Naive thymus-derived CD8-positive, alpha-beta T cell (primary cell): ENCODE measurements around the gene NOXO1. TPM values are rescaled to one million over a fixed set of nuclear protein-coding genes. Genes with fewer than 3 reads are reported as not detected.
A peak's percentile ranks its signal among the peaks of the same experiment; 100 is the strongest.

Source experiments
- ATAC-seq, 2 donors: fragments of 150-1000 bp; cut with Tn5 transposase in 1 of 2; sonication (Bioruptor Pico), chemical (Tn5 transposase) in 1 of 2; 1 replicate in 1 of 2; 2 replicates in 1 of 2; pipeline ENCODE4 v1.10.0; 2021; ENCODE audit warnings: mild to moderate bottlenecking in 2 of 2, moderate library complexity in 2 of 2
- POLR2A ChIA-PET: fragments of 350-600 bp; sonication (Branson Sonifier 250); formaldehyde crosslinking; loops from one replicate; lab custom pipeline; 2021; ENCODE audit warnings: antibody characterized with exemption; lab: Charles Lee
- DNase-seq, 10 donors: peaks; one replicate each; pipeline versions ENCODE4 v3.0.0 to v3.0.0-alpha.2; 2020 to 2022
- H3K27ac Mint-ChIP-seq, 10 donors: one replicate each; pipeline ENCODE4 v1.8.0; 2020 to 2022; ENCODE audit warnings: mild to moderate bottlenecking in 10 of 10, mixed read lengths in 10 of 10, moderate library complexity in 4 of 10, inconsistent platforms in 1 of 10
- H3K27me3 Mint-ChIP-seq, 5 donors: one replicate each; pipeline ENCODE4 v1.8.0; 2021 to 2022; ENCODE audit warnings: mixed read lengths in 5 of 5
- H3K36me3 Mint-ChIP-seq, 3 donors: one replicate each; pipeline ENCODE4 v1.8.0; 2020 to 2022; ENCODE audit warnings: mixed read lengths in 3 of 3, mild to moderate bottlenecking in 2 of 3, inconsistent platforms in 1 of 3
- H3K4me1 Mint-ChIP-seq, 4 donors: one replicate each; pipeline ENCODE4 v1.8.0; 2021 to 2022; ENCODE audit warnings: mixed read lengths in 4 of 4
- H3K4me3 Mint-ChIP-seq, 10 donors: one replicate each; pipeline ENCODE4 v1.8.0; 2020 to 2022; ENCODE audit warnings: mild to moderate bottlenecking in 10 of 10, mixed read lengths in 10 of 10, moderate library complexity in 6 of 10, inconsistent platforms in 1 of 10
- H3K9me3 Mint-ChIP-seq, 9 donors: one replicate each; pipeline ENCODE4 v1.8.0; 2020 to 2022; ENCODE audit warnings: mixed read lengths in 9 of 9, mild to moderate bottlenecking in 3 of 9, inconsistent platforms in 1 of 9, moderate library complexity in 1 of 9
- polyA plus RNA-seq, 3 donors: library from polyadenylated mRNA; unstranded; fragments of 300-500 nt; fragmentation: Illumina TruSeq; gene quantifications; one replicate each; pipeline ENCODE4 v1.2.3, GENCODE V29; 2021
- total RNA-seq, 8 experiments: library from RNA in 2 of 8; stranded (reverse) in 2 of 8; gene quantifications; one replicate each; pipeline ENCODE4 v1.2.3 and lab custom pipeline; 2021 to 2026

The NOXO1 gene
- total and polyA plus RNA-seq, 5 experiments from 2014 or later: 1.3 to 2.3 TPM; not detected in 3

DNA sequence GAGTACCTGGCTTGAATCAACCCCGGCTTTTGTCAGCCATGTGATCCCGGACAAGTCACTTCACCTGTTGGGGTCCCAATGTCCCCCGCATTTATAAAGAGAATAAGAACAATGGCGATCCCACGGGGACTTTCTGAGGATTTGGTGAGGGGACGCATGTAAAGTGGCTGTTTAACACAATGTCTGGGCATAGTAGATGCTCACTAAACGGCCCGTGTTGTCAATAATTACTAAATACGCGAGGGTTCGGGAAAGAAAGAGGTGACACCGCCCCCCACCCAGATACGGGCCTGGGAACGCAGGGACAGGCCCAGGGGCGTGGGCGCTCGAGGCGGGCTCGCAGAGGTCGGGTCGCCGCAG, 10.3 kb upstream of the NOXO1 start:
- Mint-ChIP-seq H3K27ac (peak overlapping the region in 9 of 10 donors; percentile 24 to 86 (median 77)), H3K36me3 (peaks cover 0 to 8% (median 4%) of the 10 kb centered on the region in 3 donors), H3K9me3 (no peaks in the 10 kb centered on the region), H3K4me3 (peak overlapping the region; percentile 68 to 84 (median 78)), H3K4me1 (peaks cover 9 to 27% (median 18%) of the 10 kb centered on the region in 4 donors), H3K27me3 (peaks cover 2 to 30% (median 11%) of the 10 kb centered on the region in 5 donors)
- DNase-seq (no peak), ATAC-seq (no peak)
- POLR2A ChIA-PET: interaction anchor here (1.0 to 5.9 kb wide), 10 partner anchors 17 to 541 kb away, joined by 3 to 47 read pairs (median 4); partner anchors contain the start of genes MSRB1, NTHL1, PKD1 and RNF151

DNA sequence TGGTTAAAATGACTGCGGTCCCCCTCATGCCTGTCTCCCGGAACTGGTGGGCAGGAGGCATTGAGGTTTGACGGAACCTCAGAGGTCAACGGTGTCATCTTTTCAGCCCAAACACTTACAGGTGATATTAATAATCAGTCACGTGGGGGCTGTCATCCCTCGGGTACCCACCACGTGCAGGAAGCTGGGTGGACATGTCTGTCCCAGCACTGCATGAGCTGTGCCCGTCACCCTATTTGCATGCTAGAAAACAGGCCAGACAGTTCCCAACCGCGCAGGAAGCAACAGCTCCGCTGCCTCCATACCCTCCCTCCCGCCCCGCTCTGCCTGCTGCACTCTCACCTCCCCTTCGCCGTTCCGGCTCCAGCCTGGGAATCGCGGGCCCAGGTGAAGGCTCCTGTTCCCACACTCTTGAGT, 9.9 kb upstream of the NOXO1 start:
- POLR2A ChIA-PET: interaction anchor here (1.0 to 5.9 kb wide), 10 partner anchors 17 to 541 kb away, joined by 3 to 47 read pairs (median 4); partner anchors contain the start of genes MSRB1, NTHL1, PKD1 and RNF151
- Mint-ChIP-seq H3K27ac (peak overlapping the region in 8 of 10 donors; percentile 22 to 86 (median 78)), H3K36me3 (peaks cover 0 to 13% (median 7%) of the 10 kb centered on the region in 3 donors), H3K4me3 (peak overlapping the region; percentile 68 to 84 (median 78)), H3K27me3 (peaks cover 2 to 30% (median 13%) of the 10 kb centered on the region in 5 donors), H3K9me3 (no peaks in the 10 kb centered on the region), H3K4me1 (peaks cover 9 to 27% (median 18%) of the 10 kb centered on the region in 4 donors)
- peak in 4 of 10 donors; percentile 40 to 51 (median 45) for DNase-seq
- peak; percentile 29 to 35 for ATAC-seq

DNA sequence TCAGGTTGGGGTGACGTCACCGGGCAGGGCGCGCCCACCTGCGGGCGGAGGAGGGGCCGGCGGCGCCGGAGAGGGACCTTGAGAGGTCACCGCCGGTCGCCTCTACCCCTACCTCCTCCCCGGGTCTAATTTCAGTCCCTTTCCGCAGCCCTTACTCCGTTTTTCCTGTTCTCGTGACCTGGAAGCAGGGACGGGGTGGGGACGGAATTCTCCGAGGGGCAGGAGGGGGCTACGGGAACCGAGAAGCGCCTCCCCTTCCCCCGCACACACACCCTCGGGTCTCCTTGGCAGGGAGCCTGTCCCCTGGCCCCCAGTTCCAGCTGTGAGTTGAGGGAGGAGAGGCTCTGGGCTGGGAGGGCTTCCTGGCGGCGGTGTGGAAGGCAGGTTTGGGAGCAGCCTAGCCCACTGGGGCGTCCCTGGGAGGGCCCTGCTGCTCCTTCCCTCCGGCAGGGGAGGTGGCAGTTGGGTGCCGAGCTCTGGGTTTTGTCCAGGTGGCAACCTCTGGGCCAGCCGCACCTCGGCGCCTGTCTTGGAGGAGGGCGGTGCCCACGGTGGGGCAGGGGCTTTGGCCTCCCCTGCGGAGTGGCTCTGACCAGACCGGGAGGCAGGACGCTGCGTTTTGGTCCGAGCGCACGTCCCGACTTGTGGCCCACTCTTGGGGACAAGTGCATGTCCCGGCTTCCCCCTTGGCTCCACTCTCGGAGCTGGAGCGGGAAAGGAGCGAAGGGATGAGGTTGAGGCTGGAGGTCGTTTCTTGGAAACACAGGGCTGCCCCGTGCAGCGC, 9.3 kb upstream of the NOXO1 start:
- ATAC-seq: no peak
- H3K9me3 Mint-ChIP-seq: no peaks in the 10 kb centered on the region
- POLR2A ChIA-PET: interaction anchor here (1.0 to 5.9 kb wide), 6 partner anchors 18 to 542 kb away, joined by 3 to 47 read pairs (median 8); partner anchors contain the start of genes RNF151, RPS2, TBL3 and TRAF7

DNA sequence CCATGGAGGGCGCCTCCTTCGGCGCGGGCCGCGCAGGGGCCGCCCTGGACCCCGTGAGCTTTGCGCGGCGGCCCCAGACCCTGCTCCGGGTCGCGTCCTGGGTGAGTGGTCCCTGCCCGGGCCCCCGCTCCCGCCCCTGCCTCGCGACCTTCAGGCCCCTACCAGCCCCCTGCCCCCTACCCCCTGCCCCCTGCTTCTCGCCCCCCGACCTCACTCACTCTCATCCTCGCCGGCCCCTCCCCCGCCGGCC, 8.8 kb upstream of the NOXO1 start:
- no peak for ATAC-seq
- peaks cover 0 to 18% (median 7%) of the 10 kb centered on the region in 3 donors for H3K36me3 Mint-ChIP-seq
- H3K4me1 Mint-ChIP-seq: peaks cover 4 to 30% (median 22%) of the 10 kb centered on the region in 4 donors
- H3K4me3 Mint-ChIP-seq: peak overlapping the region in 1 of 10 donors; percentile 72
- peaks cover 2 to 30% (median 13%) of the 10 kb centered on the region in 5 donors for H3K27me3 Mint-ChIP-seq
- no peak for DNase-seq
- H3K27ac Mint-ChIP-seq: no peak overlapping the region
- no peaks in the 10 kb centered on the region for H3K9me3 Mint-ChIP-seq
- POLR2A ChIA-PET: interaction anchor here (1.2 to 5.9 kb wide), 3 partner anchors 19 to 165 kb away, joined by 6 to 47 read pairs (median 21); partner anchors contain the start of genes RNF151, RPS2, TRAF7 and ZNF598

More for the DNA sequence above, 9.3 kb upstream of the NOXO1 start:
- H3K36me3 Mint-ChIP-seq: peaks cover 0 to 18% (median 7%) of the 10 kb centered on the region in 3 donors
- H3K27ac Mint-ChIP-seq: peak overlapping the region in 8 of 10 donors; percentile 13 to 86 (median 78)
- peak overlapping the region; percentile 68 to 84 (median 78) for H3K4me3 Mint-ChIP-seq
- H3K4me1 Mint-ChIP-seq: peaks cover 7 to 27% (median 18%) of the 10 kb centered on the region in 4 donors
- peaks cover 2 to 30% (median 13%) of the 10 kb centered on the region in 5 donors for H3K27me3 Mint-ChIP-seq
- peak in 1 of 10 donors; percentile 19 for DNase-seq

DNA sequence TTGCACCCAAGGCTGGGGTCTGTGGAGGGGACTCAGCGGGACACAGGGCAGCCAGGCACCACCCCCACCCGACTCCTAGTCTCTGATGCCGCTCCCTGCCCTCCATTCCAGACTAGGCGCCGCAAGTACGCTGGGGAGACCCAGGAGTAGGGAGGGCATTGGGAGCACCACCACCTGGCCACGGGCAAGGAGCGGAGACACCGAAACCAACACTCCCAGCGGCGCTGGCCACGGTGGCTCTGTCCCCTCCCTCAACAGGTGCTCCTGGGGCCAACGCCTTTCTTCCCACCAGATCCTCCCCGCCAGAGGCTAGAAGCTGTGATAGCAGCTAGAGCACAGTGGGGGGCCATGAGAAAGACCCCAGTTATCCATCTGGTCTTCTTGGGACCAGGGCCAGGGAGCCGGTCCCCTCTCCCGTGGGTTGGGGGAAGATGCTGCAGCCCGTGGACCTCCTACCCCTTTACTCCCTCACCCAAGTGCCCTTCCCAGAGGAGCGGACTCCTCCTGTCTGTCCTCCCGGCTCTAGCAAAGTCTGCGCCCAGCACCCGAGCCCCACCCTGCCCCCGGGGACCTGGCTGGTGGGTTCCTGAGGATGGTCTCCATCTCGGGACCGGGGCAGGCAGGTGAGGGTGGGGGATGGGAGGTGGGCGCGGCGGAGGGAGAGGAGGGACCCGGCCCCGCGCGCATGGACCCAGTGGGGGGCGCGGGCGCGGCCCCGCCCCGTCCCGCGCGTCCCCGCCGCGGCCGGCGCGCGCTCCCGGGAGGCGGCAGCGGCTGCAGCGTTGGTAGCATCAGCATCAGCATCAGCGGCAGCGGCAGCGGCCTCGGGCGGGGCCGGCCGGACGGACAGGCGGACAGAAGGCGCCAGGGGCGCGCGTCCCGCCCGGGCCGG, 8.2 kb upstream of the NOXO1 start, which contains the start of gene SYNGR3:
Gene SYNGR3 (plus strand): TSS at position 762 of the 892 bp plus-strand sequence. CDS start 133 bp downstream, outside the sequence.
- peak within 1 kb of the TSS; percentile 44 to 84 (median 76) for H3K4me3 Mint-ChIP-seq
- POLR2A ChIA-PET: interaction anchor here (0.5 to 5.9 kb wide), 3 partner anchors 19 to 536 kb away, joined by 6 to 47 read pairs (median 21); partner anchors contain the start of genes RNF151, RPS2 and ZNF598
- ATAC-seq (no peak), DNase-seq (no peak)
- peaks cover 0 to 18% (median 7%) of the 10 kb centered on the region in 3 donors for H3K36me3 Mint-ChIP-seq
- peaks cover 2 to 30% (median 13%) of the 10 kb centered on the region in 5 donors for H3K27me3 Mint-ChIP-seq
- peak within 1 kb of the TSS in 4 of 10 donors; percentile 22 to 91 (median 76) for H3K27ac Mint-ChIP-seq
- H3K4me1 Mint-ChIP-seq: peaks cover 4 to 36% (median 27%) of the 10 kb centered on the region in 4 donors
- H3K9me3 Mint-ChIP-seq: no peaks in the 10 kb centered on the region

DNA sequence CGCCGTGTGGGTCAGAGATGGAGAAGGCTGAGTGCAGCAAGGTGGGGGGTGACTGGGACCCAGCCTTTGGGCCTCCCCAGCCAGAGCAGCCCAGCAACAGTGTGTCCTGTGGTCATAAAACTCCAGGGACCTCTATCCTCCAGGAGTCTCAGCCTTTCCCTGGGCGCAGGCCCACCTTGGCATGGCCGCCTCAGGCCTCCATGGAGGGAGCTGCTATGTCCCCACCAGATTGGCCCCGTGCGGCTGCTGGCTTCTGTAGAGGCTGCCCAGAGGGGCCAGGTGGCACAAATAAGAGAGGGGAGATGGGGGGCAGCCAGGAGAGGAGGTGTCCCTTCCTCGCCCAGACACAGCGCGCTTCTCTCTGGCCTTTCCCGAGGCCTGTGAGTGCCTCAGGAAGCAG, 5.9 kb upstream of the NOXO1 start:
- Mint-ChIP-seq H3K4me1 (peaks cover 9 to 43% (median 30%) of the 10 kb centered on the region in 4 donors), H3K9me3 (no peaks in the 10 kb centered on the region), H3K36me3 (peaks cover 0 to 18% (median 7%) of the 10 kb centered on the region in 3 donors), H3K27me3 (peaks cover 2 to 37% (median 13%) of the 10 kb centered on the region in 5 donors), H3K27ac (no peak overlapping the region), H3K4me3 (peak overlapping the region in 1 of 10 donors; percentile 30)
- DNase-seq: no peak
- POLR2A ChIA-PET: interaction anchor here (0.8 to 1.2 kb wide), 2 partner anchors 9 to 21 kb away, joined by 3 read pairs; no protein-coding TSS in a partner anchor
- no peak for ATAC-seq

DNA sequence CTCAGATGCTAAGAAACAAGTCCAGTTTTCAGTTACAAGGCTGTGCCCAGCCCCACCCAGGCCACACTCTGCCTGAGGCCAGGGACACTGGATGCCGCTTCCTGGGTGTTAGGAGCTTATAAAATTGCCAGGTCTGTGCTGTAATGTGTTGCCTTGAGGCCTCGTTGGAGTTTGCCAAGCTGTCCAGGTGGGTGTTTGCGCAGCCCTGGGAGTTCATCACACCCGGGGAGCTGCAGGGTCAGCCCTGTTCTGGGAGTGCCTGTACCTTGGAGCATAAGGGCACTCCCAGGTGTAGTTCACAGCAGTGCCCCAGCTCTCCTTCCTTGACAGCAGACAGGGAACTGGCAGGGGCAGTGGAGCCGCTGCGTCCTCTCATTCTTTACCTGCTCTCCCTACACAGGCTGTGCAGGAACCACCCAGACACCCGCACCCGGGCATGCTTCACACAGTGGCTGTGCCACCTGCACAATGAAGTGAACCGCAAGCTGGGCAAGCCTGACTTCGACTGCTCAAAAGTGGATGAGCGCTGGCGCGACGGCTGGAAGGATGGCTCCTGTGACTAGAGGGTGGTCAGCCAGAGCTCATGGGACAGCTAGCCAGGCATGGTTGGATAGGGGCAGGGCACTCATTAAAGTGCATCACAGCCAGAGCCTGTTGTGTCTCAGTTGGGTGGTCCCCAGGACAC, 4.3 kb upstream of the NOXO1 start:
- H3K4me1 Mint-ChIP-seq: peaks cover 9 to 33% (median 20%) of the 10 kb centered on the region in 4 donors
- H3K4me3 Mint-ChIP-seq: peak overlapping the region; percentile 70 to 88 (median 77)
- DNase-seq (no peak), ATAC-seq (no peak)
- peaks cover 3 to 40% (median 13%) of the 10 kb centered on the region in 5 donors for H3K27me3 Mint-ChIP-seq
- peaks cover 0 to 19% (median 7%) of the 10 kb centered on the region in 3 donors for H3K36me3 Mint-ChIP-seq
- H3K27ac Mint-ChIP-seq: peak overlapping the region in 3 of 10 donors; percentile 24 to 64 (median 38)
- no peaks in the 10 kb centered on the region for H3K9me3 Mint-ChIP-seq
- POLR2A ChIA-PET: interaction anchor here (0.8 to 7.3 kb wide), 4 partner anchors 14 to 220 kb away, joined by 3 to 89 read pairs (median 24); partner anchors contain the start of genes MLST8, NDUFB10, RPS2 and TBL3

DNA sequence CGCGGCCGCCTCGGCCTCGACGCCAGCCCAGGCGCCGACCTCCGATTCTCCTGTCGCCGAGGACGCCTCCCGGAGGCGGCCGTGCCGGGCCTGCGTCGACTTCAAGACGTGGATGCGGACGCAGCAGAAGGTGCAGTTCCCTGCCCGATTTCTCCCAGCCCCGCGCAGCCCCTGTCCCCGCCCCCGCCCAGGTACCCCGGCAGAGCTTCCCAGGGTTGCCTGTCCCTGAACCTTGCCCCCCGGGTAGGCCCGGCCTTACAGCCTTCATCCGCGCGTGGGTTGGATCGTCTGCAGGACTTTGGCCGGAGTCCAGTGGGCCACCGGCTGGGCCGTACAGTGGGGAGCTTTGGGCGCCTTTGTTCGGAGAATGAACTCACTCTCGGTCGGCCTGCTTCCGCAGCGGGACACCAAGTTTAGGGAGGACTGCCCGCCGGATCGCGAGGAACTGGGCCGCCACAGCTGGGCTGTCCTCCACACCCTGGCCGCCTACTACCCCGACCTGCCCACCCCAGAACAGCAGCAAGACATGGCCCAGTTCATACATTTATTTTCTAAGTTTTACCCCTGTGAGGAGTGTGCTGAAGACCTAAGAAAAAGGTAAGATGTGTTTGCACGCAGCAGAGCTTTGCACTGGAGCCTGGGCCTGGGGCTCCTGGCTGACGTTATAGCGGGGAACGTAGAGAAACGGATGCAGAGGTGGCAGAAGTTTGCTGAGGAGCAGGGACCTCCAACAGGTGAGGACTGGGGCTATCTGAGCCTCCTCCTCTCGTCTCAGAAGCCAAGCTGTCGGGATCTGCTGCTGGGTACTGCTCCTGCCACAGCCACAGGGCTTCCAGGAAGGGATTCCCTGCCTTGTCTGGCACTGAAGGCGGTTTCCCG, 3.3 kb upstream of the NOXO1 start:
- Mint-ChIP-seq H3K4me3 (peak overlapping the region; percentile 70 to 88 (median 77)), H3K4me1 (peaks cover 9 to 30% (median 20%) of the 10 kb centered on the region in 4 donors), H3K9me3 (no peaks in the 10 kb centered on the region), H3K27ac (peak overlapping the region in 7 of 10 donors; percentile 51 to 82 (median 64)), H3K36me3 (peaks cover 0 to 21% (median 7%) of the 10 kb centered on the region in 3 donors), H3K27me3 (peaks cover 3 to 43% (median 13%) of the 10 kb centered on the region in 5 donors)
- POLR2A ChIA-PET: interaction anchor here (0.8 to 7.3 kb wide), 9 partner anchors 9 to 268 kb away, joined by 3 to 89 read pairs (median 3); partner anchors contain the start of genes MLST8, NDUFB10, RPS2 and TBL3
- ATAC-seq (peak; percentile 48 to 54), DNase-seq (no peak)

DNA sequence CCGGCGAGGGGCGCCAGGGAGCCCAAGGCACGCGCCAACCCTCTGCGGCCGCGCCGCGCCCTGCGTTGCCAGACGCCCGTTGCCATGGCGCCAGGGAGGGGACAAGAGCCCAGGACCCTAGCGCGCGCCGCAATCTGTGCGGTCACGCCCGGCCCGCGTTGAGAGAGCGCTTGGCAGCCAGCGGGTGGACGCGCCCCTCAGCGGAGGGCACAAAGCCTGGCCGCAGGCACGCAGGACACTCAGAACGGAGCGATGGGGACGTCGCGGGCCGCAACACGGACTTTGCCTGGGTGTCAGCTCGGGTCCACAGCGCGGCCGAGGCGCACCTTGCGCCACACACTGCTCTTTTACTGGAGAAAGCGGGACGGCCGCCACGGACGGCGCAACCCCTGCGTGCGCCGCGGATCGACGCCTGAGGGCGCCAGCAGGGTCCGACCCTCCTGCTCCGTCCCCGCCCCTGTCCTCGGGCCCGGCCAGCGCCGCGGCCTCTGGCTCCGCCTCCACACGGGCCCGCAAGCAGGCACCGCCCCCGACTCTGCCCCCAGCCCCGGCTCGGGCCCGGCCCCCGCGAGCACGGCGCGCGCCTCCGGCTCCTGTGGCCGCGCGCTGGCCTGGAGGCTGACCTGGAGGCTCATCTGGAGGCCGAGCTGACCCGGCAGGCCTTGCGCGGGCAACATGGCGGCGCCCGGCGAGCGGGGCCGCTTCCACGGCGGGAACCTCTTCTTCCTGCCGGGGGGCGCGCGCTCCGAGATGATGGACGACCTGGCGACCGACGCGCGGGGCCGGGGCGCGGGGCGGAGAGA, 2.5 kb upstream of the NOXO1 start, which contains the start of gene GFER:
Gene GFER (plus strand): TSS at position 650 of the 803 bp plus-strand sequence. CDS start 26 bp downstream, at position 676.
- H3K36me3 Mint-ChIP-seq: peaks cover 0 to 24% (median 7%) of the 10 kb centered on the region in 3 donors
- POLR2A ChIA-PET: interaction anchor here (0.8 to 7.3 kb wide), 9 partner anchors 8 to 269 kb away, joined by 3 to 89 read pairs (median 3); partner anchors contain the start of genes NDUFB10, RPS2, TBL3 and TRAF7
- ATAC-seq (peak; percentile 62 to 74), DNase-seq (peak in 8 of 10 donors; percentile 48 to 75 (median 56))
- peaks cover 7 to 21% (median 16%) of the 10 kb centered on the region in 4 donors for H3K4me1 Mint-ChIP-seq
- H3K4me3 Mint-ChIP-seq: peak within 1 kb of the TSS; percentile 74 to 89 (median 79)
- H3K27ac Mint-ChIP-seq: peak within 1 kb of the TSS; percentile 10 to 83 (median 74)
- peaks cover 1 to 38% (median 10%) of the 10 kb centered on the region in 5 donors for H3K27me3 Mint-ChIP-seq
- no peaks in the 10 kb centered on the region for H3K9me3 Mint-ChIP-seq
